Endodermal cell (in vitro differentiated cells): Measurements from ENCODE around the gene RYR3. TPM values are rescaled to one million over a fixed set of nuclear protein-coding genes. Genes with fewer than 3 reads are reported as not detected.

ENCODE experiments used
- DNase-seq: peaks from one replicate; pipeline ENCODE4 v3.0.0-alpha.2; 2017
- H3K27ac ChIP-seq: 2 replicates; pipeline ENCODE4 v1.5.1; 2013; ENCODE audit warnings: mild to moderate bottlenecking, low read depth, low read length, moderate library complexity
- H3K27me3 ChIP-seq: 2 replicates; pipeline ENCODE4 v1.6.1; 2013; ENCODE audit warnings: mild to moderate bottlenecking, low read length, moderate library complexity; ENCODE audit not compliant: insufficient read depth, control insufficient read depth, poor library complexity, severe bottlenecking
- H3K36me3 ChIP-seq: 2 replicates; pipeline ENCODE4 v1.7.0; 2013; ENCODE audit warnings: mild to moderate bottlenecking, low read length, moderate library complexity; ENCODE audit not compliant: control insufficient read depth, insufficient read depth
- H3K4me1 ChIP-seq: one replicate; pipeline ENCODE4 v1.7.0; 2013; ENCODE audit warnings: low read length; ENCODE audit not compliant: control insufficient read depth, insufficient read depth
- H3K4me3 ChIP-seq: 2 replicates; pipeline ENCODE4 v1.5.1; 2013; ENCODE audit warnings: mild to moderate bottlenecking, low read length, moderate library complexity
- H3K9ac ChIP-seq: 2 replicates; pipeline ENCODE4 v1.6.1; 2013; ENCODE audit warnings: mild to moderate bottlenecking, low read length, moderate library complexity; ENCODE audit not compliant: poor library complexity, severe bottlenecking; ENCODE audit errors: extremely low read depth
- H3K9me3 ChIP-seq: 2 replicates; pipeline ENCODE4 v1.6.1; 2013; ENCODE audit warnings: mild to moderate bottlenecking, low read length, moderate library complexity; ENCODE audit not compliant: control insufficient read depth
- H3K27ac Mint-ChIP-seq: 2 replicates; pipeline ENCODE4 v1.8.0; 2020; ENCODE audit warnings: mixed read lengths
- H3K27me3 Mint-ChIP-seq: 2 replicates; pipeline ENCODE4 v1.8.0; 2021; ENCODE audit warnings: mild to moderate bottlenecking, mixed read lengths; ENCODE audit not compliant: insufficient read depth
- H3K36me3 Mint-ChIP-seq: 2 replicates; pipeline ENCODE4 v1.8.0; 2020; ENCODE audit warnings: low read depth, mixed read lengths
- H3K4me1 Mint-ChIP-seq: 2 replicates; pipeline ENCODE4 v1.8.0; 2020; ENCODE audit warnings: mixed read lengths
- H3K4me3 Mint-ChIP-seq: 2 replicates; pipeline ENCODE4 v1.8.0; 2020; ENCODE audit warnings: mild to moderate bottlenecking, moderate library complexity, mixed read lengths
- H3K9me3 Mint-ChIP-seq: 2 replicates; pipeline ENCODE4 v1.8.0; 2020; ENCODE audit warnings: mild to moderate bottlenecking, mixed read lengths
- WGBS, 2 experiments: methylation state at CpG; one replicate each; pipeline versions ENCODE4 v1.1.5 to v1.1.7; 2013; ENCODE audit warnings: missing lambda C conversion rate in 2 of 2, mixed read lengths in 1 of 2; ENCODE audit not compliant: insufficient coverage in 1 of 2, insufficient read length in 1 of 2; 5-methylcytosine and 5-hydroxymethylcytosine counted together
- total RNA-seq, 2 donors: library from RNA; stranded (reverse); fragmentation: NEBNext Ultra II Directional in 1 of 2; extraction: Animal tissue kit (Norgen Biotek cat#: 25700) in 1 of 2; gene quantifications; 2 replicates in 1 of 2; 3 replicates in 1 of 2; pipeline ENCODE4 v1.2.1, GENCODE V29; 2021
- TF ChIP-seq, protein P1 (sequence below): fragments of 200-600 bp; sonication (generic); conservative IDR thresholded peaks from 2 replicates; pipeline ENCODE4 v1.5.0; 2021; ENCODE audit warnings: antibody characterized with exemption, mild to moderate bottlenecking

RYR3 gene
- total RNA-seq, 2 donors from 2014 or later = 0.71 to 1.4 TPM

GRCh38 chr15:33852094-33852493, 541.3 kb downstream of the RYR3 start:
- H3K36me3 ChIP-seq = peaks cover 3% of the 10 kb centered on the region
- no peak overlapping the region for H3K4me3 ChIP-seq
- Mint-ChIP-seq H3K27me3 (no peaks in the 10 kb centered on the region), H3K9me3 (no peaks in the 10 kb centered on the region), H3K27ac (no peak overlapping the region), H3K4me1 (peaks cover 11% of the 10 kb centered on the region), H3K36me3 (no peaks in the 10 kb centered on the region), H3K4me3 (no peak overlapping the region)
- H3K9ac ChIP-seq = no peak overlapping the region
- H3K4me1 ChIP-seq = no peaks in the 10 kb centered on the region
- TF ChIP-seq, protein P1, sequence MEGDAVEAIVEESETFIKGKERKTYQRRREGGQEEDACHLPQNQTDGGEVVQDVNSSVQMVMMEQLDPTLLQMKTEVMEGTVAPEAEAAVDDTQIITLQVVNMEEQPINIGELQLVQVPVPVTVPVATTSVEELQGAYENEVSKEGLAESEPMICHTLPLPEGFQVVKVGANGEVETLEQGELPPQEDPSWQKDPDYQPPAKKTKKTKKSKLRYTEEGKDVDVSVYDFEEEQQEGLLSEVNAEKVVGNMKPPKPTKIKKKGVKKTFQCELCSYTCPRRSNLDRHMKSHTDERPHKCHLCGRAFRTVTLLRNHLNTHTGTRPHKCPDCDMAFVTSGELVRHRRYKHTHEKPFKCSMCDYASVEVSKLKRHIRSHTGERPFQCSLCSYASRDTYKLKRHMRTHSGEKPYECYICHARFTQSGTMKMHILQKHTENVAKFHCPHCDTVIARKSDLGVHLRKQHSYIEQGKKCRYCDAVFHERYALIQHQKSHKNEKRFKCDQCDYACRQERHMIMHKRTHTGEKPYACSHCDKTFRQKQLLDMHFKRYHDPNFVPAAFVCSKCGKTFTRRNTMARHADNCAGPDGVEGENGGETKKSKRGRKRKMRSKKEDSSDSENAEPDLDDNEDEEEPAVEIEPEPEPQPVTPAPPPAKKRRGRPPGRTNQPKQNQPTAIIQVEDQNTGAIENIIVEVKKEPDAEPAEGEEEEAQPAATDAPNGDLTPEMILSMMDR = no peak
- WGBS, 2 experiments = 91 to 100% methylated on average over 1 of the region's 1 CpG
- no peaks in the 10 kb centered on the region for H3K27me3 ChIP-seq
- DNase-seq = no peak
- no peaks in the 10 kb centered on the region for H3K9me3 ChIP-seq
- no peak overlapping the region for H3K27ac ChIP-seq

DNA sequence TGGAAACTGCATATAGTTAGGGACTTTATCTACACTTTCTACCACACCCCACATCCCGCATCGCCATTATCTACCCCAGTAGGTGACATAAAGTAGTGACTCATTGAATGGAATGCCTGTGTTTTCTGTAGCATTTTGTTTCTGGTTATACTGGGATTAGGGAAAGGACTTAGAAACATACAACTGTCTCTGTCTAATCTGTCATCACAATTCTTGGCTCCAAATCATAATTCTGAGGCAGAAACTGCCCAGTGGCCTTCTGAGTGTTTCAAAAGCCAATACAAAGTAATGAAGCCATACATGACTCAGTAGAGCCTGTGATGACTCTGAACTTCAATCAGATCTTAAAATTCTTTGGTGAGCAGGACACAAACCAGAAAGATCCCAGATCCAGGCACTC, 541.8 kb downstream of the RYR3 start:
- 80% methylated on average over 2 of the region's 2 CpGs; no CpG with 5 or more reads in 1 of the 2 experiments for WGBS, 2 experiments
- no peak for DNase-seq
- Mint-ChIP-seq H3K27me3 (no peaks in the 10 kb centered on the region), H3K4me1 (peaks cover 11% of the 10 kb centered on the region), H3K27ac (no peak overlapping the region), H3K36me3 (peaks cover 3% of the 10 kb centered on the region), H3K9me3 (no peaks in the 10 kb centered on the region), H3K4me3 (no peak overlapping the region)
- H3K9me3 ChIP-seq = no peaks in the 10 kb centered on the region
- no peak overlapping the region for H3K4me3 ChIP-seq
- H3K27ac ChIP-seq = no peak overlapping the region
- H3K36me3 ChIP-seq = peaks cover 8% of the 10 kb centered on the region
- TF ChIP-seq, protein P1 = no peak
- H3K4me1 ChIP-seq = no peaks in the 10 kb centered on the region
- no peaks in the 10 kb centered on the region for H3K27me3 ChIP-seq
- no peak overlapping the region for H3K9ac ChIP-seq

DNA sequence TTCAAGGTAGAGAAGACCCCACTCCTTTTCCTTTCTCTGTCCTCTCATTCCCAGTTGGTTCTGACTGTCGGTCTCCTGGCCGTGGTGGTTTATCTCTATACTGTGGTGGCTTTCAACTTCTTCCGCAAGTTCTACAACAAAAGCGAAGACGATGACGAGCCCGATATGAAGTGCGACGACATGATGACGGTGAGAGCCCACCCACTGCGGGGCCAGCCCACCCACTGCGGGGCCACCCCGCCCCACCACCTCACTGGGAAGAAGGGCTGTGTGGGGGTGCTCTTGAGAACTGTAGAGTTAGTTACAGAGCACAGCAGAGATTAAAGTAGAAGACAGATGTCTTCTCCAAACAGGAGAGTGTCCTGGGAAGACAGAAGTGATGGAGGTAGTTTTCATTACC, 547.0 kb downstream of the RYR3 start:
- TF ChIP-seq, protein P1 = no peak
- H3K36me3 ChIP-seq = peaks cover 13% of the 10 kb centered on the region
- no peak overlapping the region for H3K27ac ChIP-seq
- no peak for DNase-seq
- Mint-ChIP-seq H3K4me3 (no peak overlapping the region), H3K4me1 (peaks cover 17% of the 10 kb centered on the region), H3K27ac (no peak overlapping the region), H3K27me3 (no peaks in the 10 kb centered on the region), H3K36me3 (peaks cover 13% of the 10 kb centered on the region), H3K9me3 (no peaks in the 10 kb centered on the region)
- H3K4me3 ChIP-seq = no peak overlapping the region
- no peaks in the 10 kb centered on the region for H3K27me3 ChIP-seq
- H3K4me1 ChIP-seq = no peaks in the 10 kb centered on the region
- WGBS, 2 experiments = 96 to 99% methylated on average over 12 to 13 of the region's 13 CpGs
- H3K9me3 ChIP-seq = no peaks in the 10 kb centered on the region
- H3K9ac ChIP-seq = no peak overlapping the region
